GM21529 (cell line): ENCODE data around the gene HES2.
"Not testable (repeated sequence)": the region's sequence is repeated elsewhere in the genome, so short reads cannot be mapped to it uniquely, and the experiment has no call there.

Experiments
- ATAC-seq: cut with Tn5 transposase; IDR thresholded peaks from one replicate; pipeline ENCODE4 v1.9.1; 2021; ENCODE audit not compliant: unreplicated experiment

The HES2 gene

GRCh38 chr1:6454856-6455751 is 35.4 kb upstream of the HES2 start:
- ATAC-seq: no peak

GRCh38 chr1:6453895-6454855 is 34.5 kb upstream of the HES2 start:
- ATAC-seq: not testable (repeated sequence)

GRCh38 chr1:6450943-6451373 is 31.2 kb upstream of the HES2 start:
- no peak for ATAC-seq

GRCh38 chr1:6450486-6450885 is 30.8 kb upstream of the HES2 start:
- not testable (repeated sequence) for ATAC-seq

GRCh38 chr1:6450005-6450450 is 30.3 kb upstream of the HES2 start:
- ATAC-seq: no peak

- no peak for ATAC-seq
These were observed 29.3 kb upstream of the HES2 start for GRCh38 chr1:6448749-6449631.

GRCh38 chr1:6447818-6448748 is 28.4 kb upstream of the HES2 start:
- no peak for ATAC-seq

- no peak for ATAC-seq
These were observed 27.5 kb upstream of the HES2 start for GRCh38 chr1:6447016-6447817.

- ATAC-seq: no peak
These were observed 26.9 kb upstream of the HES2 start for GRCh38 chr1:6446665-6447015.

- ATAC-seq: not testable (repeated sequence)
These were observed 26.2 kb upstream of the HES2 start for GRCh38 chr1:6445929-6446328.

- ATAC-seq: no peak
These were observed 25.5 kb upstream of the HES2 start for GRCh38 chr1:6445062-6445763.

- ATAC-seq: no peak
These were observed 24.7 kb upstream of the HES2 start for GRCh38 chr1:6444377-6444776.

GRCh38 chr1:6443339-6444115 is 23.8 kb upstream of the HES2 start:
- no peak for ATAC-seq

- no peak for ATAC-seq
These were observed 21.9 kb upstream of the HES2 start for GRCh38 chr1:6441586-6441985.

- no peak for ATAC-seq
These were observed 20.7 kb upstream of the HES2 start for GRCh38 chr1:6440198-6441126.

GRCh38 chr1:6438047-6438525 is 18.4 kb upstream of the HES2 start:
- ATAC-seq: peak; percentile 59
